Large intestine (tissue), 3 donors: ENCODE measurements around the gene UBAC1. TPM values are rescaled to one million over a fixed set of nuclear protein-coding genes. Genes with fewer than 3 reads are reported as not detected.

ENCODE experiments used
- DNase-seq, 2 donors: peaks; one replicate each; pipeline versions ENCODE4 v3.0.0 to v3.0.0-alpha.2; 2013
- H3K27ac ChIP-seq: one replicate; pipeline ENCODE4 v1.5.1; 2013; ENCODE audit warnings: low read length
- H3K27me3 ChIP-seq: 2 replicates; pipeline ENCODE4 v1.6.1; 2013; ENCODE audit warnings: low read length; ENCODE audit not compliant: control insufficient read depth, insufficient read depth
- H3K36me3 ChIP-seq: 2 replicates; pipeline ENCODE4 v1.6.1; 2013; ENCODE audit warnings: low read length; ENCODE audit not compliant: control insufficient read depth, insufficient read depth
- H3K4me1 ChIP-seq: one replicate; pipeline ENCODE4 v1.6.1; 2013; ENCODE audit warnings: low read length; ENCODE audit not compliant: control insufficient read depth, insufficient read depth
- H3K4me3 ChIP-seq: one replicate; pipeline ENCODE4 v1.5.1; 2013; ENCODE audit warnings: low read length
- H3K9me3 ChIP-seq: one replicate; pipeline ENCODE4 v1.6.1; 2013; ENCODE audit warnings: mild to moderate bottlenecking, low read depth, low read length, moderate library complexity; ENCODE audit not compliant: control insufficient read depth
- WGBS: methylation state at CpG from one replicate; pipeline ENCODE4 v1.1.5; 2013; ENCODE audit warnings: low lambda C conversion rate; ENCODE audit not compliant: insufficient coverage; 5-methylcytosine and 5-hydroxymethylcytosine counted together
- polyA plus RNA-seq: library from polyadenylated mRNA; unstranded; fragments of 120-200 nt; gene quantifications from one replicate; pipeline ENCODE4 v1.2.1, GENCODE V29; 2013

UBAC1 gene
- polyA plus RNA-seq, 1 donor: 21.9 TPM

- peaks cover 34% of the 10 kb centered on the region for H3K27me3 ChIP-seq
- DNase-seq: no peak
- WGBS: no CpG with 5 or more reads among the region's 15 CpGs
These were observed 25.4 kb upstream of the UBAC1 start for GRCh38 chr9:135986605-135987004.

GRCh38 chr9:135985889-135986288 is 24.7 kb upstream of the UBAC1 start:
- H3K4me1 ChIP-seq: peaks cover 6% of the 10 kb centered on the region
- H3K4me3 ChIP-seq: no peak overlapping the region
- peaks cover 4% of the 10 kb centered on the region for H3K9me3 ChIP-seq
- H3K27ac ChIP-seq: no peak overlapping the region
- no CpG with 5 or more reads among the region's 21 CpGs for whole genome bisulfite sequencing
- H3K27me3 ChIP-seq: peaks cover 34% of the 10 kb centered on the region
- H3K36me3 ChIP-seq: no peaks in the 10 kb centered on the region
- no peak for DNase-seq

More at GRCh38 chr9:135986605-135987004, 25.4 kb upstream of the UBAC1 start:
- no peak overlapping the region for H3K4me3 ChIP-seq
- peaks cover 6% of the 10 kb centered on the region for H3K4me1 ChIP-seq
- no peak overlapping the region for H3K27ac ChIP-seq
- peaks cover 4% of the 10 kb centered on the region for H3K9me3 ChIP-seq
- no peaks in the 10 kb centered on the region for H3K36me3 ChIP-seq

- 100% methylated on average over 4 of the region's 14 CpGs for WGBS
- H3K4me1 ChIP-seq: peaks cover 6% of the 10 kb centered on the region
- no peaks in the 10 kb centered on the region for H3K36me3 ChIP-seq
- DNase-seq: no peak
- peaks cover 4% of the 10 kb centered on the region for H3K9me3 ChIP-seq
- H3K27me3 ChIP-seq: peaks cover 34% of the 10 kb centered on the region
- H3K27ac ChIP-seq: no peak overlapping the region
- no peak overlapping the region for H3K4me3 ChIP-seq
These were observed 24.2 kb upstream of the UBAC1 start for GRCh38 chr9:135985459-135985774.

- H3K4me1 ChIP-seq: no peaks in the 10 kb centered on the region
- no peak overlapping the region for H3K4me3 ChIP-seq
- no CpG with 5 or more reads among the region's 22 CpGs for WGBS
- DNase-seq: no peak
- no peaks in the 10 kb centered on the region for H3K9me3 ChIP-seq
- H3K36me3 ChIP-seq: no peaks in the 10 kb centered on the region
- H3K27me3 ChIP-seq: peaks cover 22% of the 10 kb centered on the region
- no peak overlapping the region for H3K27ac ChIP-seq
These were observed 23.0 kb upstream of the UBAC1 start for GRCh38 chr9:135984072-135984710.

- H3K27ac ChIP-seq: no peak overlapping the region
- peaks cover 26% of the 10 kb centered on the region for H3K27me3 ChIP-seq
- H3K36me3 ChIP-seq: no peaks in the 10 kb centered on the region
- no peaks in the 10 kb centered on the region for H3K4me1 ChIP-seq
- no peaks in the 10 kb centered on the region for H3K9me3 ChIP-seq
- no peak overlapping the region for H3K4me3 ChIP-seq
- DNase-seq: no peak
- WGBS: 67% methylated on average over 9 of the region's 26 CpGs
These were observed 22.3 kb upstream of the UBAC1 start for GRCh38 chr9:135983208-135984071.

- Histone ChIP-seq H3K9me3 (no peaks in the 10 kb centered on the region), H3K36me3 (no peaks in the 10 kb centered on the region), H3K27ac (no peak overlapping the region), H3K4me3 (no peak overlapping the region), H3K4me1 (no peaks in the 10 kb centered on the region), H3K27me3 (peaks cover 26% of the 10 kb centered on the region)
- DNase-seq: no peak
- WGBS: 100% methylated on average over 1 of the region's 24 CpGs
These were observed 21.5 kb upstream of the UBAC1 start for GRCh38 chr9:135982499-135983207.

- H3K36me3 ChIP-seq: no peaks in the 10 kb centered on the region
- no peak overlapping the region for H3K4me3 ChIP-seq
- H3K9me3 ChIP-seq: no peaks in the 10 kb centered on the region
- peaks cover 38% of the 10 kb centered on the region for H3K27me3 ChIP-seq
- no peak for DNase-seq
- no CpG with 5 or more reads among the region's 29 CpGs for WGBS
- no peak overlapping the region for H3K27ac ChIP-seq
- H3K4me1 ChIP-seq: no peaks in the 10 kb centered on the region
These were observed 19.9 kb upstream of the UBAC1 start for GRCh38 chr9:135980926-135981630.

GRCh38 chr9:135979547-135980166 is 18.5 kb upstream of the UBAC1 start:
- Histone ChIP-seq H3K27me3 (peaks cover 38% of the 10 kb centered on the region), H3K36me3 (no peaks in the 10 kb centered on the region), H3K27ac (no peak overlapping the region), H3K4me3 (no peak overlapping the region), H3K4me1 (no peaks in the 10 kb centered on the region), H3K9me3 (no peaks in the 10 kb centered on the region)
- WGBS: no CpG with 5 or more reads among the region's 19 CpGs
- no peak for DNase-seq

GRCh38 chr9:135978642-135979546 is 17.7 kb upstream of the UBAC1 start:
- Histone ChIP-seq H3K27me3 (peaks cover 30% of the 10 kb centered on the region), H3K9me3 (no peaks in the 10 kb centered on the region), H3K4me3 (no peak overlapping the region), H3K27ac (no peak overlapping the region), H3K4me1 (no peaks in the 10 kb centered on the region), H3K36me3 (no peaks in the 10 kb centered on the region)
- DNase-seq: no peak
- no CpG with 5 or more reads among the region's 20 CpGs for WGBS
